ENCODE results near the gene PTBP3. TPM values are rescaled to one million over a fixed set of nuclear protein-coding genes. Genes with fewer than 3 reads are reported as not detected.

Gene PTBP3
- total and polyA plus RNA-seq, 9 donors, result 9.4 to 40.2 (median 32.2) TPM

- no peak overlapping the region for H3K27ac ChIP-seq
- WGBS, 3 donors, result 94 to 96% (median 95%) methylated on average over 9 of the region's 9 CpGs
- H3K4me3 ChIP-seq, result no peak overlapping the region
- no peaks in the 10 kb centered on the region for H3K36me3 ChIP-seq
- intact Hi-C loops (cut with DNase I), result no loop called here
- H3K27me3 ChIP-seq, result no peaks in the 10 kb centered on the region
- TF ChIP-seq EP300 (IDR thresholded peaks at IDR 0.05) (no peak), POLR2A (IDR thresholded peaks at IDR 0.05) (no peak), CTCF (IDR thresholded peaks at IDR 0.05) (no peak)
- no peak for DNase-seq
- H3K9me3 ChIP-seq, result no peaks in the 10 kb centered on the region
- H3K4me1 ChIP-seq (ENCODE audit: insufficient read depth), result no peaks in the 10 kb centered on the region
Measured at GRCh38 chr9:112265391-112265790, 68.0 kb downstream of the PTBP3 start.

GRCh38 chr9:112262577-112262976 is 70.8 kb downstream of the PTBP3 start:
- no peaks in the 10 kb centered on the region for H3K9me3 ChIP-seq
- no peaks in the 10 kb centered on the region for H3K4me1 ChIP-seq (ENCODE audit: insufficient read depth)
- intact Hi-C loops (cut with DNase I), result no loop called here
- no peak overlapping the region for H3K4me3 ChIP-seq
- H3K27me3 ChIP-seq, result no peaks in the 10 kb centered on the region
- no peak overlapping the region for H3K27ac ChIP-seq
- no peaks in the 10 kb centered on the region for H3K36me3 ChIP-seq
- no peak for DNase-seq
- no peak for TF ChIP-seq EP300 (IDR thresholded peaks at IDR 0.05)
- 96 to 98% (median 96%) methylated on average over 3 of the region's 3 CpGs for WGBS, 3 donors

GRCh38 chr9:112261133-112261532 is 72.3 kb downstream of the PTBP3 start:
- WGBS, 3 donors, result 93 to 96% (median 94%) methylated on average over 5 of the region's 5 CpGs

GRCh38 chr9:112258106-112258505 is 75.3 kb downstream of the PTBP3 start:
- TF ChIP-seq POLR2A (IDR thresholded peaks at IDR 0.05) (no peak), EP300 (IDR thresholded peaks at IDR 0.05) (no peak), CTCF (IDR thresholded peaks at IDR 0.05) (no peak)
- Histone ChIP-seq H3K4me1 (ENCODE audit: insufficient read depth) (no peaks in the 10 kb centered on the region), H3K9me3 (no peaks in the 10 kb centered on the region), H3K27ac (no peak overlapping the region), H3K27me3 (no peaks in the 10 kb centered on the region), H3K4me3 (no peak overlapping the region), H3K36me3 (no peaks in the 10 kb centered on the region)
- no peak for DNase-seq
- WGBS, 3 donors, result 95 to 99% (median 97%) methylated on average over 2 of the region's 2 CpGs
- intact Hi-C loops (cut with DNase I), result no loop called here

More at GRCh38 chr9:112261133-112261532, 72.3 kb downstream of the PTBP3 start:
- H3K27me3 ChIP-seq, result no peaks in the 10 kb centered on the region
- H3K4me1 ChIP-seq (ENCODE audit: insufficient read depth), result no peaks in the 10 kb centered on the region
- H3K4me3 ChIP-seq, result no peak overlapping the region
- no peak for DNase-seq
- no peak for TF ChIP-seq POLR2A (IDR thresholded peaks at IDR 0.05)
- TF ChIP-seq CTCF (IDR thresholded peaks at IDR 0.05), result no peak
- no peak for TF ChIP-seq EP300 (IDR thresholded peaks at IDR 0.05)
- intact Hi-C loops (cut with DNase I), result no loop called here
- no peak overlapping the region for H3K27ac ChIP-seq
- no peaks in the 10 kb centered on the region for H3K36me3 ChIP-seq
- H3K9me3 ChIP-seq, result no peaks in the 10 kb centered on the region

- no peaks in the 10 kb centered on the region for H3K36me3 ChIP-seq
- 82 to 87% (median 84%) methylated on average over 5 of the region's 5 CpGs for WGBS, 3 donors
Measured at GRCh38 chr9:112252194-112252593, 81.2 kb downstream of the PTBP3 start.

More at GRCh38 chr9:112252194-112252593, 81.2 kb downstream of the PTBP3 start:
- Histone ChIP-seq H3K27me3 (no peaks in the 10 kb centered on the region), H3K27ac (no peak overlapping the region), H3K4me1 (ENCODE audit: insufficient read depth) (no peaks in the 10 kb centered on the region), H3K9me3 (no peaks in the 10 kb centered on the region), H3K4me3 (no peak overlapping the region)
- TF ChIP-seq EP300 (IDR thresholded peaks at IDR 0.05), result no peak
- TF ChIP-seq POLR2A (IDR thresholded peaks at IDR 0.05), result no peak
- TF ChIP-seq CTCF (IDR thresholded peaks at IDR 0.05), result no peak
- intact Hi-C loops (cut with DNase I), result no loop called here
- no peak for DNase-seq

All from ovary (tissue), 9 donors.